C4-2B (cell line): ENCODE data around the gene ACBD6.

Source experiments
- ZFX ChIP-seq: fragments of 450-650 bp; IDR thresholded peaks from 2 replicates; pipeline ENCODE4 v1.6.1; 2017
- TF ChIP-seq, protein P1 (sequence below): fragments of 450-650 bp; conservative IDR thresholded peaks from 2 replicates; pipeline ENCODE4 v1.5.1; 2017; ENCODE audit warnings: mild to moderate bottlenecking

DNA sequence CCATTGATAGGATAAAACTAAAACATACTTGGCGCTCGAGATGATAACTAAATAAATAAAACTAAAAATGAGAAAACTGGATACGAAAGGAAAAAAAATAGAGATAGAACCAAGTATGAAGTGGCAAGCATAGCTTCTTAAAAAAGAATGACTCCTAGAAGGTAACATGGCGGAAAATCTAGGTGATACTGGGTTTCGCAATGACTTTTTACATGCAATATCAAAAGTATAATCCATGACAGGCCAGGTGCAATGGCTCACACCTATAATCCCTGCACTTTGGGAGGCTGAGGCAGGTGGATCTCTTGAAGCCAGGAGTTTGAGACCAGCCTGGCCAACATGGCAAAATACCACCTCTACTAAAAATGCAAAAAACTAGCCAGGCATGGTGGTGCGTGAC lies 70.7 kb downstream of the ACBD6 start:
- TF ChIP-seq, protein P1, sequence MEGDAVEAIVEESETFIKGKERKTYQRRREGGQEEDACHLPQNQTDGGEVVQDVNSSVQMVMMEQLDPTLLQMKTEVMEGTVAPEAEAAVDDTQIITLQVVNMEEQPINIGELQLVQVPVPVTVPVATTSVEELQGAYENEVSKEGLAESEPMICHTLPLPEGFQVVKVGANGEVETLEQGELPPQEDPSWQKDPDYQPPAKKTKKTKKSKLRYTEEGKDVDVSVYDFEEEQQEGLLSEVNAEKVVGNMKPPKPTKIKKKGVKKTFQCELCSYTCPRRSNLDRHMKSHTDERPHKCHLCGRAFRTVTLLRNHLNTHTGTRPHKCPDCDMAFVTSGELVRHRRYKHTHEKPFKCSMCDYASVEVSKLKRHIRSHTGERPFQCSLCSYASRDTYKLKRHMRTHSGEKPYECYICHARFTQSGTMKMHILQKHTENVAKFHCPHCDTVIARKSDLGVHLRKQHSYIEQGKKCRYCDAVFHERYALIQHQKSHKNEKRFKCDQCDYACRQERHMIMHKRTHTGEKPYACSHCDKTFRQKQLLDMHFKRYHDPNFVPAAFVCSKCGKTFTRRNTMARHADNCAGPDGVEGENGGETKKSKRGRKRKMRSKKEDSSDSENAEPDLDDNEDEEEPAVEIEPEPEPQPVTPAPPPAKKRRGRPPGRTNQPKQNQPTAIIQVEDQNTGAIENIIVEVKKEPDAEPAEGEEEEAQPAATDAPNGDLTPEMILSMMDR, result no peak
- no peak for TF ChIP-seq ZFX
